Mesothelial cell of epicardium (in vitro differentiated cells): ENCODE measurements around the gene VPS33B. TPM values are rescaled to one million over a fixed set of nuclear protein-coding genes. Genes with fewer than 3 reads are reported as not detected.
A peak's percentile ranks its signal among the peaks of the same experiment; 100 is the strongest.

Source experiments
- DNase-seq, 2 experiments: peaks; one replicate each; pipeline ENCODE4 v3.0.0; 2021; ENCODE audit warnings: low spot score in 2 of 2; ENCODE audit not compliant: unreplicated experiment in 2 of 2
- H3K27ac Mint-ChIP-seq: 2 replicates; pipeline ENCODE4 v1.8.0; 2021; ENCODE audit warnings: mixed read lengths
- H3K27me3 Mint-ChIP-seq: 2 replicates; pipeline ENCODE4 v1.8.0; 2021; ENCODE audit warnings: low read depth, mixed read lengths
- H3K36me3 Mint-ChIP-seq: 2 replicates; pipeline ENCODE4 v1.8.0; 2021; ENCODE audit warnings: mixed read lengths
- H3K4me1 Mint-ChIP-seq: 2 replicates; pipeline ENCODE4 v1.8.0; 2021; ENCODE audit warnings: mixed read lengths
- H3K4me3 Mint-ChIP-seq: 2 replicates; pipeline ENCODE4 v1.8.0; 2021; ENCODE audit warnings: mild to moderate bottlenecking, moderate library complexity, mixed read lengths
- H3K9me3 Mint-ChIP-seq: 2 replicates; pipeline ENCODE4 v1.8.0; 2021; ENCODE audit warnings: mixed read lengths
- total RNA-seq: library from RNA; stranded (reverse); gene quantifications from 3 replicates; pipeline ENCODE4 v1.2.1, GENCODE V29; 2021
- TF ChIP-seq, protein P1 (sequence below): fragments of 200-600 bp; sonication (generic); IDR thresholded peaks from one replicate; pipeline ENCODE4 v1.5.0; 2021; ENCODE audit warnings: antibody characterized with exemption; ENCODE audit not compliant: unreplicated experiment

VPS33B gene
- total RNA-seq, 1 donor from 2014 or later: 25.2 TPM

DNA sequence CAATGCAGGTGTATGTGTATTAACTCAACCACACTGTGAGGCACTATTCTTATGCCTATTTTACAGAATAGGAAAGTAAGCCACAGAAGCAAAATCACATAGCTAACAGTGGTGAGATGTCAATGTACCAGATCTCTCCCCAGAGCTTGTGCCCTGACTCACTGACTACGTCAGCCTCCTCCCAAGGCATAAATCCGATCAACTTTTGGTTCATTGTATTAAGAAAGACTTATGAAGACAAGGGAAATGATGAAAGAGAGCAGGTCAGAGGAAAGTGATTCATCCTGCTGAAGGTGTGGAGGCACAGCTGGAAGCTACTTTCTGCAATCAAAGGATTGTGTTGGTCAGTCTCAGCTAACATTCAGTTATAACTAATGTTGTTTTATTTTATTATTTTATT, 44.6 kb upstream of the VPS33B start:
- Mint-ChIP-seq H3K27me3 (peaks cover 41% of the 10 kb centered on the region), H3K4me3 (no peak overlapping the region), H3K27ac (no peak overlapping the region), H3K9me3 (no peaks in the 10 kb centered on the region), H3K4me1 (no peaks in the 10 kb centered on the region), H3K36me3 (no peaks in the 10 kb centered on the region)
- DNase-seq: no peak
- TF ChIP-seq, protein P1, sequence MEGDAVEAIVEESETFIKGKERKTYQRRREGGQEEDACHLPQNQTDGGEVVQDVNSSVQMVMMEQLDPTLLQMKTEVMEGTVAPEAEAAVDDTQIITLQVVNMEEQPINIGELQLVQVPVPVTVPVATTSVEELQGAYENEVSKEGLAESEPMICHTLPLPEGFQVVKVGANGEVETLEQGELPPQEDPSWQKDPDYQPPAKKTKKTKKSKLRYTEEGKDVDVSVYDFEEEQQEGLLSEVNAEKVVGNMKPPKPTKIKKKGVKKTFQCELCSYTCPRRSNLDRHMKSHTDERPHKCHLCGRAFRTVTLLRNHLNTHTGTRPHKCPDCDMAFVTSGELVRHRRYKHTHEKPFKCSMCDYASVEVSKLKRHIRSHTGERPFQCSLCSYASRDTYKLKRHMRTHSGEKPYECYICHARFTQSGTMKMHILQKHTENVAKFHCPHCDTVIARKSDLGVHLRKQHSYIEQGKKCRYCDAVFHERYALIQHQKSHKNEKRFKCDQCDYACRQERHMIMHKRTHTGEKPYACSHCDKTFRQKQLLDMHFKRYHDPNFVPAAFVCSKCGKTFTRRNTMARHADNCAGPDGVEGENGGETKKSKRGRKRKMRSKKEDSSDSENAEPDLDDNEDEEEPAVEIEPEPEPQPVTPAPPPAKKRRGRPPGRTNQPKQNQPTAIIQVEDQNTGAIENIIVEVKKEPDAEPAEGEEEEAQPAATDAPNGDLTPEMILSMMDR: no peak

DNA sequence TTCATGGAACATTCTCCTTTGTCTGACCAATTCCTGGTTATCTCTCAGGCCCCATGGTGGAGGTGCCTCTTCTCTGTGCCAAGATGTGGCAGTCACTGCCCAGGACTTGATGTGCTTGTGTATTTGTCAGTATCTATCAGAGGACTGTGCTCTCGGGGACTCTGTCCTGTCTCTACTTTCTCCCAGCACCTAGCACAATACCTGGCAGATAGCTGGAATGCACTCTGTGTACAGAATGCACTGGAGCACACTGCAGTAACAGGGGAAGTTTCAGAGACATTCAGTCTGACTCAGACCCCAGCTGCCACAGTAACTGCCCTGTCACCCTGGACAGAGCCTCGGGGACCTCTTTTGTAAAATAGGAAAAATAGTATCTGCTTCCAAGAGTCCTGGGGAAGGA, 43.1 kb upstream of the VPS33B start:
- no peaks in the 10 kb centered on the region for H3K9me3 Mint-ChIP-seq
- H3K4me3 Mint-ChIP-seq: no peak overlapping the region
- H3K27me3 Mint-ChIP-seq: peaks cover 33% of the 10 kb centered on the region
- no peak for DNase-seq
- H3K27ac Mint-ChIP-seq: no peak overlapping the region
- TF ChIP-seq, protein P1: no peak
- H3K36me3 Mint-ChIP-seq: no peaks in the 10 kb centered on the region
- H3K4me1 Mint-ChIP-seq: no peaks in the 10 kb centered on the region

DNA sequence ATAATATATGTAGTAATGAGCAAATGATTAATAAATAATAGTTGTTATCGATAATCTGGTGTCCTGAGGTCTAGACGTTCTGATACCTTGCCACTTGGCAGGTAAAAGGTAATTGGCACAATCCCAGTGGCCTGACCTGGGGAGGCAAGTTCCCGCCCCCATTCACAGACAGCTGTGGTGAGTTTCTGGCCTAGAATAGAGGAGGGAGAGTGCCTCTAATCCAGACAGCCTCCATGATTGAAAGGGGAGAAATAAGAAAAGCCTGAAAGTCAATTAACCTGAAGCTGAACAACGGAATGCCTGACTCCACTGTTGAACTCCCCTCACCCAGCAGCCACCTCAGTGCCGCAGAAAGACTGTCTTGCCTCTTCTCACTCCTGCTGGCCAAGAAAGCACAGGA, 39.6 kb upstream of the VPS33B start:
- H3K27ac Mint-ChIP-seq: no peak overlapping the region
- TF ChIP-seq, protein P1: no peak
- no peak overlapping the region for H3K4me3 Mint-ChIP-seq
- H3K27me3 Mint-ChIP-seq: peaks cover 42% of the 10 kb centered on the region
- H3K4me1 Mint-ChIP-seq: no peaks in the 10 kb centered on the region
- H3K9me3 Mint-ChIP-seq: no peaks in the 10 kb centered on the region
- no peaks in the 10 kb centered on the region for H3K36me3 Mint-ChIP-seq
- DNase-seq: no peak

DNA sequence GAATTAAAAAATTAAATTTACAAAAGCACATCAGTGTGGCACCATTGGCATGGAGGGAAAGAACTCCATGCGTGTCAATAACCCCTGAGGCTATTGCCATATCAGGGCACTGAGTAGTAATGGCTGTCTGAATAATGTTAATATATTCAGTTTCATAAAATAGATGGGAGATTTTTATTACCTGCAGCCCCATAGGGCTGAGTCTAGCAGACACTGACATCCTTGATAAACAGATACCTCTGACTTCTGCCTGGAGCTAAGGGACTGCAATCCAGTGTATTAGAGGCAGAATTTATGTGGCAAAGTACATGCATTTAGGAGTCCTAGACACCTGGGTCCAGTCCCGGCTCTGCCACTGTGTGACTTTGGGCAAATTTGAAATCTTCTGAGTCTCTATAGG, 38.8 kb upstream of the VPS33B start:
- Mint-ChIP-seq H3K9me3 (no peaks in the 10 kb centered on the region), H3K4me3 (no peak overlapping the region), H3K27ac (no peak overlapping the region), H3K4me1 (no peaks in the 10 kb centered on the region), H3K27me3 (peaks cover 42% of the 10 kb centered on the region), H3K36me3 (no peaks in the 10 kb centered on the region)
- TF ChIP-seq, protein P1: no peak
- no peak for DNase-seq

DNA sequence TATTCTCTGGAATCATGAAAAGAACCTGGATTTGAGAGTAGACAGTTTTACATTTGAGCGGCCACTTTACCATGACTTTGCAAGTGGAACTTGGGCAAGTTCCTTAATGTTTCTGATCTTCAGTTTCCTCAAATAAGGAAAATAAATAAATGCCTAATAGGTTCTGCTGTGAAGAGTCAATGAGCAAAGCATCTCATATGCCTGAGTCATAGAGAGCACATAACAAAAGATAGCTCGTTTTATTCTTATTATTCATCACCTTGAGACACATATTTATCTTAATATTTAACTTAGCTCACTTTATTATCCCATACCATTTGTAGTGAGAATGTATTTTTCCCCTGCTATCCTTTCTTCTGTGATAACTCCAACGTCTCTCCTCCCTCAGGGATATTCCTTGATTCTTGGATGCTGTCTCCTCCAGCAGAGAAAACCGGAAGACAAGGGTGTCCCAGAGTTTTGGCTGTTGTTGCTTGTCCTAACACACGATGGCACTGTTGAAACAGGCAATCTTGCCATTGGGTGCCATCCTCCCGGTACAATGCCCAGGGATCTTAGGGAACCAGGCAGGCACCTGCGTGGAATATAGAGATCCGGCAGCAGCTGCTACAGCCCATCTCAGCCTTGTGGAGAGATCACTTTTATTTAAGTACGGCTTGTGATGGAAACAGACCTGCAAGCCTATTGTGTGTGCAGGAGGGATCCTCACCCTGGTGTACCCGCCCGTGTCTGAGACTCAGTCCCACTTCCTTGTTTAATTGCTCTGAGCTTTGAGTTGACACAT, 33.3 kb upstream of the VPS33B start:
- Mint-ChIP-seq H3K27ac (no peak overlapping the region), H3K27me3 (peaks cover 86% of the 10 kb centered on the region), H3K9me3 (no peaks in the 10 kb centered on the region), H3K4me1 (no peaks in the 10 kb centered on the region), H3K36me3 (no peaks in the 10 kb centered on the region), H3K4me3 (no peak overlapping the region)
- DNase-seq: no peak
- TF ChIP-seq, protein P1: peak; percentile 36
